K562 (cell line): Measurements from ENCODE around the gene TP53BP2. TPM values are rescaled to one million over a fixed set of nuclear protein-coding genes. Genes with fewer than 3 reads are reported as not detected.

Experiments used
- ATAC-seq: fragments of 200-7000 bp; cut with Tn5 transposase; 3 replicates; pipeline ENCODE4 v1.9.1; 2020; ENCODE audit warnings: moderate library complexity
- BruUV-seq: library from RNA; stranded (reverse); fragments of 400-500 nt; replicated peaks from 2 replicates; lab custom pipeline; 2021; lab: Mats Ljungman, UMichigan
- CTCF ChIA-PET: fragments of 300-600 bp; formaldehyde crosslinking; extraction: SDS; loops from one replicate; lab custom pipeline; 2021; ENCODE audit warnings: low intra/inter-chr PET ratio; lab: Yijun Ruan, JAX
- POLR2A ChIA-PET: fragments of 300-600, 350-650 bp; sonication (Branson Sonifier 250); formaldehyde crosslinking; extraction: SDS; loops from one replicate; lab custom pipeline; 2021; ENCODE audit warnings: antibody characterized with exemption, inconsistent platforms; lab: Yijun Ruan, JAX
- DNase-seq, 4 experiments: peaks; one replicate each; pipeline versions ENCODE4 v3.0.0 to v3.0.0-alpha.2; 2011 to 2018; ENCODE audit warnings: low spot score in 3 of 4, mixed read lengths in 3 of 4; ENCODE audit errors: extremely low read depth in 1 of 4
- FAIRE-seq: peaks from 2 replicates; lab custom pipeline; 2011; peaks lifted over from hg19 to GRCh38; lab: Jason Lieb, UNC
- H2AFZ ChIP-seq: 2 replicates; pipeline ENCODE4 v1.6.0; 2011; ENCODE audit warnings: low read depth, low read length, control low read depth, inconsistent platforms
- H3K27ac ChIP-seq: fragments of 200-600 bp; 3 replicates; pipeline ENCODE4 v1.8.0; 2011; ENCODE audit warnings: low read depth, mild to moderate bottlenecking, control low read depth, inconsistent platforms, low read length, moderate library complexity, mixed read lengths; ENCODE audit errors: extremely low read depth
- H3K27me3 ChIP-seq, 2 experiments: fragments of 300-600 bp in 1 of 2; 2 replicates in 1 of 2; 3 replicates in 1 of 2; pipeline versions ENCODE4 v1.6.0 to v1.8.0; 2011; ENCODE audit warnings: inconsistent platforms in 2 of 2, low read length in 2 of 2, mild to moderate bottlenecking in 1 of 2, mixed read lengths in 1 of 2, moderate library complexity in 1 of 2; ENCODE audit not compliant: control insufficient read depth in 2 of 2, insufficient read depth in 2 of 2
- H3K36me3 ChIP-seq: fragments of 300-600 bp; 3 replicates; pipeline ENCODE4 v1.8.0; 2011; ENCODE audit warnings: mild to moderate bottlenecking, low read length, inconsistent platforms; ENCODE audit not compliant: control insufficient read depth, insufficient read depth
- H3K4me1 ChIP-seq, 2 experiments: fragments of 200-600 bp in 1 of 2; replicated peaks in 1 of 2; 2 replicates in 1 of 2; 3 replicates in 1 of 2; pipeline versions ENCODE4 v1.5.1 to v1.8.0; 2011; ENCODE audit warnings: inconsistent platforms in 2 of 2, low read length in 2 of 2, mild to moderate bottlenecking in 1 of 2, mixed read lengths in 1 of 2, moderate library complexity in 1 of 2; ENCODE audit not compliant: control insufficient read depth in 2 of 2, insufficient read depth in 2 of 2
- H3K4me2 ChIP-seq: 2 replicates; pipeline ENCODE4 v1.6.1; 2011; ENCODE audit warnings: low read length, control low read depth, inconsistent platforms, mixed read lengths; ENCODE audit not compliant: insufficient read depth
- H3K4me3 ChIP-seq: fragments of 200-600 bp; sonication (generic), shearing (Covaris generic); 2 replicates; pipeline ENCODE4 v1.5.1; 2016; ENCODE audit warnings: control low read depth, inconsistent platforms
- H3K79me2 ChIP-seq: fragments of 200-600 bp; 3 replicates; pipeline ENCODE4 v1.8.0; 2011; ENCODE audit warnings: low read length, inconsistent platforms; ENCODE audit not compliant: control insufficient read depth, insufficient read depth
- H3K9ac ChIP-seq, 2 experiments: 2 replicates each; pipeline versions ENCODE4 v1.6.0 to v1.6.1; 2011; ENCODE audit warnings: low read depth in 2 of 2, low read length in 2 of 2, control low read depth in 1 of 2, inconsistent platforms in 1 of 2, mild to moderate bottlenecking in 1 of 2, mixed read lengths in 1 of 2; ENCODE audit not compliant: insufficient read depth in 1 of 2
- H3K9me1 ChIP-seq: one replicate; pipeline ENCODE4 v1.6.0; 2011; ENCODE audit warnings: inconsistent platforms, mild to moderate bottlenecking, low read length, moderate library complexity; ENCODE audit not compliant: control insufficient read depth, insufficient read depth
- H3K9me3 ChIP-seq: replicated peaks from 2 replicates; pipeline ENCODE4 v1.5.1; 2011; ENCODE audit warnings: low read depth, low read length, inconsistent platforms; ENCODE audit not compliant: control insufficient read depth, insufficient read depth
- H4K20me1 ChIP-seq: replicated peaks from 2 replicates; pipeline ENCODE4 v1.6.1; 2011; ENCODE audit warnings: low read length, inconsistent platforms, mixed read lengths; ENCODE audit not compliant: control insufficient read depth, insufficient read depth
- ID3 ChIP-seq, 2 experiments: fragments of 250-450 bp in 1 of 2; fragments of 450-650 bp in 1 of 2; sonication (Bioruptor Pico) in 1 of 2; IDR thresholded peaks; 2 replicates each; pipeline versions ENCODE4 v1.6.1 to v1.8.0; 2016 to 2021; ENCODE audit warnings: mild to moderate bottlenecking in 2 of 2, moderate library complexity in 2 of 2, missing compliant biosample characterization in 1 of 2, missing genetic modification characterization in 1 of 2
- RBM22 ChIP-seq: fragments of 200-400 bp; formaldehyde crosslinking; IDR thresholded peaks from 2 replicates; pipeline ENCODE4 v1.6.1; 2018; ENCODE audit warnings: low read length, low read depth; ENCODE audit not compliant: poor library complexity, severe bottlenecking
- TARDBP ChIP-seq: fragments of 450-650 bp; IDR thresholded peaks from 2 replicates; pipeline ENCODE4 v1.6.1; 2016
- WGBS: fragments of 100-300 bp; shearing (Covaris generic); methylation state at CpG from one replicate; pipeline ENCODE4 v1.1.6; 2016; ENCODE audit warnings: low coverage, mixed read lengths; ENCODE audit not compliant: insufficient coverage; ENCODE audit errors: missing lambda C conversion rate; 5-methylcytosine and 5-hydroxymethylcytosine counted together
- in situ Hi-C: fragments of 300-500 bp; cut with MboI; formaldehyde crosslinking; loops from 4 replicates; pipeline ENCODE4 v1.15.0; 2018; ENCODE audit warnings: inconsistent platforms, mixed read lengths
- intact Hi-C: fragments of 100-400 bp; cut with micrococcal nuclease; formaldehyde crosslinking; loops from 2 replicates; pipeline ENCODE4 v1.14.2; 2022
- polyA plus RNA-seq, 8 experiments: library from polyadenylated mRNA; depleted of rRNA in 4 of 8; stranded (reverse) in 5 of 8; unstranded in 3 of 8; fragments of >200 nt; fragmentation: Nextera tagmentation in 2 of 8; fragmentation: Illumina TruSeq in 1 of 8; extraction: Ambion mirVana in 2 of 8; extraction: Trizol in 1 of 8; gene quantifications; 2 replicates each; pipeline versions ENCODE4 v1.2.1 to v1.2.3, GENCODE V29; 2011 to 2014; ENCODE audit warnings: inconsistent platforms in 1 of 8, missing spikeins in 1 of 8
- total RNA-seq, 7 experiments: library from RNA; depleted of rRNA in 6 of 7; stranded (reverse); fragments of >200 nt in 6 of 7; fragmentation: Illumina TruSeq in 2 of 7; extraction: Trizol in 2 of 7; gene quantifications; 2 replicates each; pipeline versions ENCODE4 v1.2.1 to v1.2.3, GENCODE V29; 2011 to 2021; ENCODE audit warnings: low replicate concordance in 1 of 7
- TF ChIP-seq, protein P1 (sequence below): sonication (generic); formaldehyde crosslinking; IDR thresholded peaks from 2 replicates; pipeline ENCODE4 v1.8.1; 2023; ENCODE audit warnings: missing genetic modification reagents, mild to moderate bottlenecking, borderline replicate concordance

TP53BP2 gene
- total and polyA plus RNA-seq, 9 of the 15 experiments (the other 6 are each of a cell fraction or from before 2014, with no cell fraction given), result 17.0 to 69.6 (median 40.1) TPM

DNA sequence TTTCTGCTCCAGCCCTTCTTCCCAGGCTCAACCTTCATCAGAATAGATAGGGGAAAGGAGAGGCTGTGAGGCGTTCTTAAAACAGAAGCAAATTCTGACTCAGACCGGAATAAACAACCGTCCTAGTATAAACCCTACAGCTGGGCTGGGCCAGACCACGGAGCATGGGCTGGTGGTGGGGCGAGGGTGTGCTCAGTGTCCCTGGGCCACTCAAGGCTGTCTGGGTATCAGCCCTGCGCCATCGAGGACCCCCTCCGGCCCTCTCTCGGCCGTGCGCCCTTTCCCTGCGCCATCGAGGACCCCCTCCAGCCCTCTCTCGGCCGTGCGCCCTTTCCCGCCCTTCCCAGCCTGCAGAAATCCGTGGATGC, 97.4 kb downstream of the TP53BP2 start:
- Histone ChIP-seq H3K27ac (no peak overlapping the region), H3K4me1 (peaks cover 0 to 13% of the 10 kb centered on the region in 2 experiments; a peak in 2 of 5 replicates), H4K20me1 (no peaks in the 10 kb centered on the region), H3K27me3 (no peaks in the 10 kb centered on the region), H3K4me3 (no peak overlapping the region), H3K36me3 (peaks cover 91% of the 10 kb centered on the region), H3K9ac (no peak overlapping the region; a peak in 1 of 4 replicates), H3K79me2 (no peaks in the 10 kb centered on the region), H3K9me3 (no peaks in the 10 kb centered on the region), H2AFZ (no peak overlapping the region), H3K9me1 (no peaks in the 10 kb centered on the region), H3K4me2 (no peak overlapping the region)
- no TSS peak for BruUV-seq
- in situ Hi-C loops, result no loop called here
- WGBS, result 78% methylated on average over 18 of the region's 18 CpGs
- FAIRE-seq, result no peak
- ChIA-PET POLR2A (interaction anchor here (0.6 to 1.1 kb wide), 2 partner anchors 11 to 14 kb away, joined by 3 to 4 read pairs; no protein-coding TSS in a partner anchor), CTCF (interaction anchor here (1.2 to 3.0 kb wide), 3 partner anchors 33 to 51 kb away, joined by 3 to 40 read pairs (median 14); partner anchors contain the start of gene CAPN2)
- intact Hi-C loops, result no loop called here
- ATAC-seq, result peak; percentile 35
- TF ChIP-seq, protein P1, sequence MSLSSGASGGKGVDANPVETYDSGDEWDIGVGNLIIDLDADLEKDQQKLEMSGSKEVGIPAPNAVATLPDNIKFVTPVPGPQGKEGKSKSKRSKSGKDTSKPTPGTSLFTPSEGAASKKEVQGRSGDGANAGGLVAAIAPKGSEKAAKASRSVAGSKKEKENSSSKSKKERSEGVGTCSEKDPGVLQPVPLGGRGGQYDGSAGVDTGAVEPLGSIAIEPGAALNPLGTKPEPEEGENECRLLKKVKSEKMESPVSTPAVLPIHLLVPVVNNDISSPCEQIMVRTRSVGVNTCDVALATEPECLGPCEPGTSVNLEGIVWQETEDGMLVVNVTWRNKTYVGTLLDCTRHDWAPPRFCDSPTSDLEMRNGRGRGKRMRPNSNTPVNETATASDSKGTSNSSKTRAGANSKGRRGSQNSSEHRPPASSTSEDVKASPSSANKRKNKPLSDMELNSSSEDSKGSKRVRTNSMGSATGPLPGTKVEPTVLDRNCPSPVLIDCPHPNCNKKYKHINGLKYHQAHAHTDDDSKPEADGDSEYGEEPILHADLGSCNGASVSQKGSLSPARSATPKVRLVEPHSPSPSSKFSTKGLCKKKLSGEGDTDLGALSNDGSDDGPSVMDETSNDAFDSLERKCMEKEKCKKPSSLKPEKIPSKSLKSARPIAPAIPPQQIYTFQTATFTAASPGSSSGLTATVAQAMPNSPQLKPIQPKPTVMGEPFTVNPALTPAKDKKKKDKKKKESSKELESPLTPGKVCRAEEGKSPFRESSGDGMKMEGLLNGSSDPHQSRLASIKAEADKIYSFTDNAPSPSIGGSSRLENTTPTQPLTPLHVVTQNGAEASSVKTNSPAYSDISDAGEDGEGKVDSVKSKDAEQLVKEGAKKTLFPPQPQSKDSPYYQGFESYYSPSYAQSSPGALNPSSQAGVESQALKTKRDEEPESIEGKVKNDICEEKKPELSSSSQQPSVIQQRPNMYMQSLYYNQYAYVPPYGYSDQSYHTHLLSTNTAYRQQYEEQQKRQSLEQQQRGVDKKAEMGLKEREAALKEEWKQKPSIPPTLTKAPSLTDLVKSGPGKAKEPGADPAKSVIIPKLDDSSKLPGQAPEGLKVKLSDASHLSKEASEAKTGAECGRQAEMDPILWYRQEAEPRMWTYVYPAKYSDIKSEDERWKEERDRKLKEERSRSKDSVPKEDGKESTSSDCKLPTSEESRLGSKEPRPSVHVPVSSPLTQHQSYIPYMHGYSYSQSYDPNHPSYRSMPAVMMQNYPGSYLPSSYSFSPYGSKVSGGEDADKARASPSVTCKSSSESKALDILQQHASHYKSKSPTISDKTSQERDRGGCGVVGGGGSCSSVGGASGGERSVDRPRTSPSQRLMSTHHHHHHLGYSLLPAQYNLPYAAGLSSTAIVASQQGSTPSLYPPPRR (CRISPR knock-in tag), result 0 out of 2 replicates have a peak, but pooled peaks have one; percentile 67
- TF ChIP-seq TARDBP (no peak), RBM22 (peak; percentile 9), ID3 (CRISPR knock-in tag; IDR thresholded peaks at IDR 0.05) (no peak), ID3 (tag; IDR thresholded peaks at IDR 0.05) (no peak)
- no peak for DNase-seq
